ENCODE results near the gene TSPAN32.

GRCh38 chr11:2300936-2301630, 730 bp upstream of the TSPAN32 start:
- TF ChIP-seq CTCF (IDR thresholded peaks at IDR 0.05 in 4 of 5, conservative IDR thresholded peaks at IDR 0.05 in 1 of 5) (no peak), POLR2A (IDR thresholded peaks at IDR 0.05) (no peak)
